ENCODE results near the gene GBP3. TPM values are rescaled to one million over a fixed set of nuclear protein-coding genes. Genes with fewer than 3 reads are reported as not detected.

The GBP3 gene
- total and polyA plus RNA-seq, 2 of the 8 experiments (the other 6 are each of a cell fraction or from before 2014, with no cell fraction given): not detected

GRCh38 chr1:89041119-89041641 lies 18.5 kb upstream of the GBP3 start:
- ChIA-PET CTCF (ENCODE audit: partially characterized antibody) (no interaction called here), POLR2A (ENCODE audit: partially characterized antibody) (no interaction called here)
- no peak overlapping the region for H4K91ac ChIP-seq (replicated peaks; ENCODE audit: insufficient read length, low read length)
- H3K27me3 ChIP-seq (replicated peaks in 1 of 4; ENCODE audit: control insufficient read depth in 3 of 4, extremely low read depth in 1 of 4, insufficient read depth in 3 of 4, low read length in 3 of 4): no peaks in the 10 kb centered on the region
- H2AFZ ChIP-seq (ENCODE audit: low read length): no peak overlapping the region
- no peak overlapping the region for H3K4me2 ChIP-seq (ENCODE audit: insufficient read depth in 1 of 2, low read depth in 2 of 2, low read length in 2 of 2)
- H4K8ac ChIP-seq (ENCODE audit: extremely low read depth, insufficient read depth, low read length): no peak overlapping the region
- H3K79me1 ChIP-seq (ENCODE audit: low read depth, low read length): no peaks in the 10 kb centered on the region
- FAIRE-seq: no peak
- no peaks in the 10 kb centered on the region for H3K79me2 ChIP-seq (ENCODE audit: control insufficient read depth in 1 of 2, insufficient read depth in 2 of 2, low read length in 2 of 2)
- H3K4me1 ChIP-seq (replicated peaks in 1 of 4; ENCODE audit: control insufficient read depth in 3 of 4, insufficient read depth in 4 of 4, low read length in 3 of 4): no peaks in the 10 kb centered on the region
- TF ChIP-seq RFX5 (IDR thresholded peaks at IDR 0.05; ENCODE audit: borderline replicate concordance, low read depth, low read length): no peak
- no peak for TF ChIP-seq EGR1 (IDR thresholded peaks at IDR 0.05; ENCODE audit: borderline replicate concordance, low read depth, low read length)
- TF ChIP-seq HDAC2 (IDR thresholded peaks at IDR 0.05; ENCODE audit: borderline replicate concordance in 1 of 2, low read depth in 2 of 2, low read length in 2 of 2): no peak
- TF ChIP-seq BACH1 (IDR thresholded peaks at IDR 0.05; ENCODE audit: low read length): no peak
- no peak for TF ChIP-seq POU5F1 (IDR thresholded peaks at IDR 0.05; ENCODE audit: low read depth, low read length)
- TF ChIP-seq TBP (IDR thresholded peaks at IDR 0.05; ENCODE audit: low read depth, low read length): no peak
- TF ChIP-seq ASH2L (IDR thresholded peaks at IDR 0.05; ENCODE audit: low read length): no peak
- TF ChIP-seq SP4 (IDR thresholded peaks at IDR 0.05; ENCODE audit: low read length): no peak
- no peak for TF ChIP-seq JUN (IDR thresholded peaks at IDR 0.05; ENCODE audit: low read depth, low read length)
- TF ChIP-seq SRF (IDR thresholded peaks at IDR 0.05; ENCODE audit: low read depth, low read length): no peak
- TF ChIP-seq TAF1 (IDR thresholded peaks at IDR 0.05; ENCODE audit: low read depth, low read length): no peak
- no peak for TF ChIP-seq PHF8 (conservative IDR thresholded peaks at IDR 0.05; ENCODE audit: low read depth, low read length)
- TF ChIP-seq RAD21 (IDR thresholded peaks at IDR 0.05 in 1 of 2, conservative IDR thresholded peaks at IDR 0.05 in 1 of 2; ENCODE audit: low read depth in 2 of 2, low read length in 2 of 2): no peak
- TF ChIP-seq SIN3A (conservative IDR thresholded peaks at IDR 0.05 in 1 of 2, IDR thresholded peaks at IDR 0.05 in 1 of 2; ENCODE audit: low read depth in 1 of 2, low read length in 2 of 2): no peak
- H2BK20ac ChIP-seq (ENCODE audit: low read length): no peak overlapping the region
- no peak overlapping the region for H3K18ac ChIP-seq (ENCODE audit: extremely low read depth, low read length)
- no peak overlapping the region for H2BK15ac ChIP-seq (ENCODE audit: low read length)
- H2BK120ac ChIP-seq (replicated peaks; ENCODE audit: low read depth, low read length): no peak overlapping the region
- WGBS, 2 experiments (ENCODE audit: extremely low coverage in 1 of 2, insufficient coverage in 1 of 2, insufficient read length in 1 of 2, insufficient replicate concordance in 2 of 2, low coverage in 1 of 2, low lambda C conversion rate in 2 of 2, missing lambda C conversion rate in 1 of 2): 74% methylated on average over 3 of the region's 3 CpGs; no CpG with 5 or more reads in 1 of the 2 experiments
- H3K9ac ChIP-seq (replicated peaks in 1 of 4; ENCODE audit: extremely low read depth in 1 of 4, low read depth in 3 of 4, low read length in 3 of 4): no peak overlapping the region
- no peaks in the 10 kb centered on the region for H4K20me1 ChIP-seq (replicated peaks in 1 of 2; ENCODE audit: control insufficient read depth in 1 of 2, insufficient read depth in 2 of 2, low read length in 2 of 2)
- H2BK5ac ChIP-seq (ENCODE audit: low read depth, low read length): no peak overlapping the region
- H3K14ac ChIP-seq (ENCODE audit: insufficient read length): no peak overlapping the region
- H4K5ac ChIP-seq (ENCODE audit: insufficient read length, low read depth, low read length): no peak overlapping the region
- H3K4me3 ChIP-seq (ENCODE audit: extremely low read depth in 1 of 4, insufficient read depth in 2 of 4, low read depth in 3 of 4, low read length in 4 of 4): no peak overlapping the region
- 0 out of 2 replicates have a peak, but pooled peaks cover 3% of the 10 kb centered on the region for H3K23me2 ChIP-seq (ENCODE audit: low read depth, low read length)
- no peak for DNase-seq (ENCODE audit: low read depth in 1 of 2, low spot score in 2 of 2)
- H3K23ac ChIP-seq (ENCODE audit: insufficient read length): no peak overlapping the region
- no peak overlapping the region for H3K4ac ChIP-seq (replicated peaks; ENCODE audit: insufficient read length, low read depth, low read length)
- H3K36me3 ChIP-seq (ENCODE audit: control insufficient read depth in 2 of 4, insufficient read depth in 4 of 4, low read length in 3 of 4): no peaks in the 10 kb centered on the region
- no peak overlapping the region for H3K56ac ChIP-seq (replicated peaks; ENCODE audit: insufficient read length, low read depth, low read length)
- H2BK12ac ChIP-seq (ENCODE audit: low read depth, low read length): no peak overlapping the region
- no peak overlapping the region for H2AK5ac ChIP-seq (ENCODE audit: low read depth, low read length)
- no peak overlapping the region for H3K27ac ChIP-seq (ENCODE audit: low read depth, low read length)
- H3K9me3 ChIP-seq (ENCODE audit: insufficient read depth in 2 of 2, low read depth in 1 of 2, low read length in 1 of 2): peaks cover 8 to 14% of the 10 kb centered on the region in 2 experiments; a peak in 3 of 4 replicates
